ENCODE measurements around the gene RTL10. TPM values are rescaled to one million over a fixed set of nuclear protein-coding genes. Genes with fewer than 3 reads are reported as not detected.
A peak's percentile ranks its signal among the peaks of the same experiment; 100 is the strongest.

Gene RTL10
- total and polyA plus RNA-seq, 2 experiments from 2014 or later = 13.0 to 15.9 TPM

DNA sequence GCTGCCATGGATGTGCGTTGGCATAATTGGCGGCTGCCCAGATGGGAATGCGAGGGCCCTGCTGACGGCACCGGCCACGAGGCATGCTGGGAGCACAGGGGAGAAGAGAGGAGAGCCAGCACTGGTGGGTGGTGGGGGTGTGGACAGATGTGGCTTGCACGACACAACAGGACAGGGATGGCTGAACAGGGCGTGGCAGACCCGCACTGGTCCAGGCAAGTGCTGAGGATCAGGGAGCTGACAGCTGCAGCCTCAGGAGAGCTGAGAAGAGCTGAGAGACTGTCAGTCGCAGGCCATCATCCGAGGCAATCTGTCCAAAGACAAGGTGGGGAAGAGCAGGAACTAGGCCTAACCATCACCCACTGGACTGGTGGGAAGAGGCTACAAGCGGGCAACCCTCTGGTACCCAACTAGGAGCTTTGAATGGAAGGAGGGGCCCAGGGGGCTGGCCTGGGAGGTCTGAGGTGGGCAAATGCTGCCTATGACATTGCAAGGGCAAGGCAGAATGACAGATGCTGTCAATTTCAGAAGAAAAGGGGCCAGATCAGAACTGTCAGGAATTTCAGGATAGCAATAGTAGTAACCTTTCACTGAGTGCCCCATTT is 2.4 kb downstream of the RTL10 start:
- peaks cover 10% of the 10 kb centered on the region for H4K20me1 ChIP-seq (ENCODE audit: insufficient read depth, poor library complexity, severe bottlenecking)
- H3K4me1 ChIP-seq (ENCODE audit: insufficient read depth) = peaks cover 48% of the 10 kb centered on the region
- no peak overlapping the region for H3K4me3 ChIP-seq
- H3K4me2 ChIP-seq = peak overlapping the region; percentile 98
- H3K36me3 ChIP-seq (replicated peaks; ENCODE audit: insufficient read depth, low read depth) = no peaks in the 10 kb centered on the region
- H3K79me2 ChIP-seq = peaks cover 66% of the 10 kb centered on the region
- TF ChIP-seq EZH2 (IDR thresholded peaks at IDR 0.05; ENCODE audit: borderline replicate concordance) = no peak
- no peak for TF ChIP-seq EZH2phosphoT487 (IDR thresholded peaks at IDR 0.05; ENCODE audit: low read depth, severe bottlenecking, unreplicated experiment)
- no peak for TF ChIP-seq CTCF (IDR thresholded peaks at IDR 0.05; ENCODE audit: poor library complexity)
- no peaks in the 10 kb centered on the region for H3K9me2 ChIP-seq (replicated peaks; ENCODE audit: insufficient read depth)
- no peak overlapping the region for H3K27ac ChIP-seq
- no peak overlapping the region for H2AFZ ChIP-seq
- DNase-seq (ENCODE audit: low spot score) = peak; percentile 6
- no peaks in the 10 kb centered on the region for H3K9me3 ChIP-seq (ENCODE audit: low read depth)
- no peaks in the 10 kb centered on the region for H3K27me3 ChIP-seq
- 94% methylated on average over 12 of the region's 12 CpGs for WGBS (ENCODE audit: low lambda C conversion rate, missing lambda C conversion rate)

DNA sequence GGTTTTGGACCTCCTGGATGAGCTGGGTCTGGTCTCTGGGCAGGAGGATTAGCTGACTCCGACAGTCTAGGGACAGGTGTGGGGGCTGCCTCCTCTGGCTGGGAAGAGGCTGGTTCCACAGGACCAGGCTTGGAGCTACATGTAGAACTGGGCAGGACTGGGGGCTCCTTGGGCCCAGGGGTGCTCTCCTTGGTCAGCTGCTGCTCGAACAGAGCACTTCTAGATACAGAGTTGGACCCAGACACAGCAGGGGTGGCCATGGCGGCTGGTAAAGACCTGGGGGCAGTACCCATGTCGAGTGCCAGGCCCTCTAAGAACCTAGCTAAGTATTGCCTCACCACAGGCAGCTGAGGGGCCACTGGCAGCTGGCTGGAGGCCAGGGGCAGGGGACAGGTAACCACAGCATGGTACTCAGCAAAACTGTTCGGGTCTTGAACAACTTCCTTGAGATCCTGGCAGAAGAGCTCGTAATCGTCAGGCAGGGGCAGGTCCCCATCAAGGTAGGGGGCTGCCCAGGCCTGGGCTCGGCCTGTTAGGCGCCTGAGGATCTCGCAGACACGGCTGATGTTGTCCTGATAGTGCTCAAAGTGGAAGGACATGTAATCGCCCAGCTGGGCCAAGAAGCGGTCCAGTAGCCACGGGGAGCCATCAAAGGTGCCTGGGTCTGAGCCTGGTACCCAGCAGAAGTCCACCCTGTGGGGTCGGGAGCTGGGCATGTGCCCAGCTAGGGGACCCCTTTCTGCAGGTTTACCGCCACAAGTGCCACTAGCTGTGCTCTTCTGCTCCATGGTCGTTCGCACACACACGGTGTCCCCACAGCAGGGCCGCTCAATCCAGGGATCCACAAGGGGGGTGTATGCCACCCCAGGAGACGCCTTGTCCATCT is 3.1 kb downstream of the RTL10 start:
- Histone ChIP-seq H3K36me3 (replicated peaks; ENCODE audit: insufficient read depth, low read depth) (no peaks in the 10 kb centered on the region), H2AFZ (no peak overlapping the region), H4K20me1 (ENCODE audit: insufficient read depth, poor library complexity, severe bottlenecking) (peaks cover 10% of the 10 kb centered on the region), H3K79me2 (peaks cover 67% of the 10 kb centered on the region), H3K27me3 (no peaks in the 10 kb centered on the region), H3K27ac (peak overlapping the region; percentile 83), H3K9me2 (replicated peaks; ENCODE audit: insufficient read depth) (no peaks in the 10 kb centered on the region), H3K4me3 (no peak overlapping the region), H3K9me3 (ENCODE audit: low read depth) (no peaks in the 10 kb centered on the region), H3K4me1 (ENCODE audit: insufficient read depth) (peaks cover 48% of the 10 kb centered on the region), H3K4me2 (no peak overlapping the region)
- WGBS (ENCODE audit: low lambda C conversion rate, missing lambda C conversion rate) = 94% methylated on average over 21 of the region's 21 CpGs
- peak; percentile 10 for DNase-seq (ENCODE audit: low spot score)
- TF ChIP-seq CTCF (IDR thresholded peaks at IDR 0.05; ENCODE audit: poor library complexity) = no peak
- no peak for TF ChIP-seq EZH2phosphoT487 (IDR thresholded peaks at IDR 0.05; ENCODE audit: low read depth, severe bottlenecking, unreplicated experiment)
- no peak for TF ChIP-seq EZH2 (IDR thresholded peaks at IDR 0.05; ENCODE audit: borderline replicate concordance)

DNA sequence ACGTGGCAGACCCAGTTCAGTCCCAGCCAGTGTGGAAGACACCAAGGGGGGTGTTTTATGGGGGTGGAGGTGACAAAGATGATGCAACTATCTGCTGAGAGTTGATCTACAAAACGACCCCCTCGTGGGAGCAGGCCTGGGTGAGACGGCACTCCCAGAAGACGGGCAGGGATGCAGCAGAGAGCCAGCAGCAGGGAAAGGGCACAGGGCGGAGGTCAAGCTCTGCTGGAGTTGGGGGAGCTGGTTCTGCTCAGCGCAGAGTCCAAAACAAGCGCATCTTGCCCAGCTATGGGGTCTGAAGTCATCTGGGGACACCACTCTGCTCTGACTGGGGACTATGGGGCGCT is 3.9 kb downstream of the RTL10 start:
- Histone ChIP-seq H3K36me3 (replicated peaks; ENCODE audit: insufficient read depth, low read depth) (no peaks in the 10 kb centered on the region), H3K9me3 (ENCODE audit: low read depth) (no peaks in the 10 kb centered on the region), H2AFZ (no peak overlapping the region), H3K27ac (peak overlapping the region; percentile 83), H3K9me2 (replicated peaks; ENCODE audit: insufficient read depth) (no peaks in the 10 kb centered on the region), H4K20me1 (ENCODE audit: insufficient read depth, poor library complexity, severe bottlenecking) (peaks cover 10% of the 10 kb centered on the region), H3K4me3 (no peak overlapping the region), H3K4me2 (peak overlapping the region; percentile 48), H3K79me2 (peaks cover 62% of the 10 kb centered on the region), H3K27me3 (no peaks in the 10 kb centered on the region), H3K4me1 (ENCODE audit: insufficient read depth) (peaks cover 43% of the 10 kb centered on the region)
- TF ChIP-seq EZH2 (IDR thresholded peaks at IDR 0.05; ENCODE audit: borderline replicate concordance) (no peak), CTCF (IDR thresholded peaks at IDR 0.05; ENCODE audit: poor library complexity) (no peak), EZH2phosphoT487 (IDR thresholded peaks at IDR 0.05; ENCODE audit: low read depth, severe bottlenecking, unreplicated experiment) (no peak)
- WGBS (ENCODE audit: low lambda C conversion rate, missing lambda C conversion rate) = 83% methylated on average over 9 of the region's 9 CpGs
- no peak for DNase-seq (ENCODE audit: low spot score)
